22Rv1 (cell line): ENCODE results near the gene ABHD15.

ENCODE experiments used
- ZFX ChIP-seq: fragments of 450-650 bp; IDR thresholded peaks from 2 replicates; pipeline ENCODE4 v1.6.1; 2017; ENCODE audit warnings: antibody characterized with exemption, borderline replicate concordance
- TF ChIP-seq, protein P1 (sequence below): fragments of 450-650 bp; IDR thresholded peaks from 2 replicates; pipeline ENCODE4 v1.5.1; 2017; ENCODE audit warnings: mild to moderate bottlenecking

GRCh38 chr17:29592850-29593551, 26.2 kb upstream of the ABHD15 start, which contains the start of gene ANKRD13B:
- TF ChIP-seq, protein P1, sequence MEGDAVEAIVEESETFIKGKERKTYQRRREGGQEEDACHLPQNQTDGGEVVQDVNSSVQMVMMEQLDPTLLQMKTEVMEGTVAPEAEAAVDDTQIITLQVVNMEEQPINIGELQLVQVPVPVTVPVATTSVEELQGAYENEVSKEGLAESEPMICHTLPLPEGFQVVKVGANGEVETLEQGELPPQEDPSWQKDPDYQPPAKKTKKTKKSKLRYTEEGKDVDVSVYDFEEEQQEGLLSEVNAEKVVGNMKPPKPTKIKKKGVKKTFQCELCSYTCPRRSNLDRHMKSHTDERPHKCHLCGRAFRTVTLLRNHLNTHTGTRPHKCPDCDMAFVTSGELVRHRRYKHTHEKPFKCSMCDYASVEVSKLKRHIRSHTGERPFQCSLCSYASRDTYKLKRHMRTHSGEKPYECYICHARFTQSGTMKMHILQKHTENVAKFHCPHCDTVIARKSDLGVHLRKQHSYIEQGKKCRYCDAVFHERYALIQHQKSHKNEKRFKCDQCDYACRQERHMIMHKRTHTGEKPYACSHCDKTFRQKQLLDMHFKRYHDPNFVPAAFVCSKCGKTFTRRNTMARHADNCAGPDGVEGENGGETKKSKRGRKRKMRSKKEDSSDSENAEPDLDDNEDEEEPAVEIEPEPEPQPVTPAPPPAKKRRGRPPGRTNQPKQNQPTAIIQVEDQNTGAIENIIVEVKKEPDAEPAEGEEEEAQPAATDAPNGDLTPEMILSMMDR, result no peak
- TF ChIP-seq ZFX, result no peak
